GM12878 (cell line): ENCODE measurements around the gene MS4A1. TPM values are rescaled to one million over a fixed set of nuclear protein-coding genes. Genes with fewer than 3 reads are reported as not detected.
A peak's percentile ranks its signal among the peaks of the same experiment; 100 is the strongest.

Experiments
- BCL11A ChIP-seq: IDR thresholded peaks from 2 replicates; pipeline ENCODE4 v1.6.1; 2011; ENCODE audit warnings: low read depth, low read length
- EED ChIP-seq: sonication (generic); IDR thresholded peaks from 2 replicates; pipeline ENCODE4 v1.6.1; 2016; ENCODE audit warnings: antibody characterized with exemption, low read depth
- FOXK2 ChIP-seq: fragments of 450-650 bp; IDR thresholded peaks from 2 replicates; pipeline ENCODE4 v1.6.1; 2017; ENCODE audit warnings: mild to moderate bottlenecking, moderate library complexity
- IKZF1 ChIP-seq: fragments of 450-650 bp; conservative IDR thresholded peaks from 2 replicates; pipeline ENCODE4 v1.6.1; 2017; ENCODE audit warnings: antibody characterized with exemption, mild to moderate bottlenecking
- JUNB ChIP-seq: IDR thresholded peaks from 2 replicates; pipeline ENCODE4 v1.6.1; 2016; ENCODE audit warnings: antibody characterized with exemption, mild to moderate bottlenecking
- KAT2A ChIP-seq: conservative IDR thresholded peaks from 2 replicates; pipeline ENCODE4 v1.6.1; 2011; ENCODE audit warnings: low read depth, low read length; ENCODE audit not compliant: control insufficient read depth
- KLF5 ChIP-seq: fragments of 450-650 bp; IDR thresholded peaks from 2 replicates; pipeline ENCODE4 v1.6.1; 2014; ENCODE audit warnings: mild to moderate bottlenecking; ENCODE audit not compliant: partially characterized antibody
- MXI1 ChIP-seq: fragments of 150-350 bp; IDR thresholded peaks from 2 replicates; pipeline ENCODE4 v1.6.1; 2011; ENCODE audit warnings: low read depth, mild to moderate bottlenecking, inconsistent platforms, low read length, improper control_type of control experiment
- NFXL1 ChIP-seq: fragments of 450-650 bp; IDR thresholded peaks from 2 replicates; pipeline ENCODE4 v1.6.1; 2017; ENCODE audit warnings: antibody characterized with exemption, mild to moderate bottlenecking, borderline replicate concordance
- NFYA ChIP-seq: IDR thresholded peaks from 2 replicates; pipeline ENCODE4 v1.6.1; 2011; ENCODE audit warnings: low read depth, mild to moderate bottlenecking, low read length, improper control_type of control experiment, borderline replicate concordance
- RBBP5 ChIP-seq: fragments of 200-600 bp; sonication (generic); conservative IDR thresholded peaks from 2 replicates; pipeline ENCODE4 v1.6.1; 2016
- SP1 ChIP-seq: IDR thresholded peaks from one replicate; pipeline ENCODE4 v1.6.1; 2011; ENCODE audit warnings: low read depth, low read length
- TBL1XR1 ChIP-seq: IDR thresholded peaks from 2 replicates; pipeline ENCODE4 v1.6.1; 2012; ENCODE audit warnings: low read depth, low read length, improper control_type of control experiment
- ZNF217 ChIP-seq: fragments of 450-650 bp; IDR thresholded peaks from 2 replicates; pipeline ENCODE4 v1.6.1; 2017; ENCODE audit warnings: antibody characterized with exemption, mild to moderate bottlenecking
- polyA plus RNA-seq, 11 experiments: library from polyadenylated mRNA; depleted of rRNA in 4 of 11; unstranded in 6 of 11; stranded (reverse) in 5 of 11; fragments of >200 nt; fragmentation: Nextera tagmentation in 4 of 11; fragmentation: Illumina TruSeq in 1 of 11; extraction: Ambion mirVana in 4 of 11; extraction: Trizol in 1 of 11; gene quantifications; 1 replicate in 1 of 11; 2 replicates in 10 of 11; pipeline versions ENCODE4 v1.2.1 to v1.2.3, GENCODE V29; 2011 to 2016; ENCODE audit warnings: inconsistent platforms in 2 of 11, missing spikeins in 2 of 11, low read depth in 1 of 11
- total RNA-seq, 4 experiments: library from RNA; depleted of rRNA in 3 of 4; stranded (reverse); fragments of >200 nt in 3 of 4; fragmentation: Illumina TruSeq in 1 of 4; extraction: Trizol in 1 of 4; gene quantifications; 2 replicates each; pipeline versions ENCODE4 v1.2.1 to v1.2.3, GENCODE V29; 2013 to 2021
- TF ChIP-seq, protein P1 (sequence below): fragments of 450-650 bp; IDR thresholded peaks from 2 replicates; pipeline ENCODE4 v1.6.1; 2016; ENCODE audit warnings: mild to moderate bottlenecking
- TF ChIP-seq, protein P2 (sequence below): fragments of 450-650 bp; IDR thresholded peaks from 2 replicates; pipeline ENCODE4 v1.6.1; 2017; ENCODE audit warnings: antibody characterized with exemption, mild to moderate bottlenecking, moderate library complexity
- TF ChIP-seq, protein P3 (sequence below): fragments of 450-650 bp; IDR thresholded peaks from 2 replicates; pipeline ENCODE4 v1.6.1; 2018; ENCODE audit warnings: borderline replicate concordance, mild to moderate bottlenecking; ENCODE audit not compliant: partially characterized antibody
- TF ChIP-seq, protein P4 (sequence below): fragments of 450-650 bp; formaldehyde crosslinking; IDR thresholded peaks from 2 replicates; pipeline ENCODE4 v1.5.0; 2022; ENCODE audit warnings: mild to moderate bottlenecking, missing genetic modification characterization

MS4A1 gene
- total and polyA plus RNA-seq, 10 of the 15 experiments (the other 5 are each of a cell fraction or from before 2014, with no cell fraction given): 329 to 2,106 (median 687) TPM

DNA sequence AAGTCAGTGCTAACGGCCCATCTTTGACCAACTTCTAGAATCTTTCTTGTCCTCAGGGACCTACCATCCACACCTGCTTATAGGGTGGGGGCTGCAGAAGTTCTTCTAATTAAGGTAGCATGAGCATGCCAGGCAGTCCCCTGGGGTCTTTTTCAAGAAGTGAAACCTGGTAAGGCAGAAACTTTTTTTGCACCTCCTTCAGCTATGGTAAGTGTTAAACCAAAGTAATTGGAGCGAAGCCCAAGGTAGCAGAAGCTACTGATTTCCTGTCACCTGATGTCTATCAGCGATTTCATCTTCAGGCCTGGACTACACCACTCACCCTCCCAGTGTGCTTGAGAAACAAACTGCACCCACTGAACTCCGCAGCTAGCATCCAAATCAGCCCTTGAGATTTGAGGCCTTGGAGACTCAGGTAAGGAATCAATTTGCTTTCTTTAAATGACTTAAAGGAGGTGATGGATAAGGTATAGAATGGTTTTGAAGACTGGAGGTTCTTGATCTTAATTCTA is at the start of gene MS4A1 (continued):
- TF ChIP-seq SP1: peak; percentile 87
- no peak for TF ChIP-seq NFYA
- no peak for TF ChIP-seq RBBP5
- TF ChIP-seq, protein P1, sequence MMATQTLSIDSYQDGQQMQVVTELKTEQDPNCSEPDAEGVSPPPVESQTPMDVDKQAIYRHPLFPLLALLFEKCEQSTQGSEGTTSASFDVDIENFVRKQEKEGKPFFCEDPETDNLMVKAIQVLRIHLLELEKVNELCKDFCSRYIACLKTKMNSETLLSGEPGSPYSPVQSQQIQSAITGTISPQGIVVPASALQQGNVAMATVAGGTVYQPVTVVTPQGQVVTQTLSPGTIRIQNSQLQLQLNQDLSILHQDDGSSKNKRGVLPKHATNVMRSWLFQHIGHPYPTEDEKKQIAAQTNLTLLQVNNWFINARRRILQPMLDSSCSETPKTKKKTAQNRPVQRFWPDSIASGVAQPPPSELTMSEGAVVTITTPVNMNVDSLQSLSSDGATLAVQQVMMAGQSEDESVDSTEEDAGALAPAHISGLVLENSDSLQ: peak; percentile 84
- TF ChIP-seq NFXL1: no peak
- TF ChIP-seq, protein P2, sequence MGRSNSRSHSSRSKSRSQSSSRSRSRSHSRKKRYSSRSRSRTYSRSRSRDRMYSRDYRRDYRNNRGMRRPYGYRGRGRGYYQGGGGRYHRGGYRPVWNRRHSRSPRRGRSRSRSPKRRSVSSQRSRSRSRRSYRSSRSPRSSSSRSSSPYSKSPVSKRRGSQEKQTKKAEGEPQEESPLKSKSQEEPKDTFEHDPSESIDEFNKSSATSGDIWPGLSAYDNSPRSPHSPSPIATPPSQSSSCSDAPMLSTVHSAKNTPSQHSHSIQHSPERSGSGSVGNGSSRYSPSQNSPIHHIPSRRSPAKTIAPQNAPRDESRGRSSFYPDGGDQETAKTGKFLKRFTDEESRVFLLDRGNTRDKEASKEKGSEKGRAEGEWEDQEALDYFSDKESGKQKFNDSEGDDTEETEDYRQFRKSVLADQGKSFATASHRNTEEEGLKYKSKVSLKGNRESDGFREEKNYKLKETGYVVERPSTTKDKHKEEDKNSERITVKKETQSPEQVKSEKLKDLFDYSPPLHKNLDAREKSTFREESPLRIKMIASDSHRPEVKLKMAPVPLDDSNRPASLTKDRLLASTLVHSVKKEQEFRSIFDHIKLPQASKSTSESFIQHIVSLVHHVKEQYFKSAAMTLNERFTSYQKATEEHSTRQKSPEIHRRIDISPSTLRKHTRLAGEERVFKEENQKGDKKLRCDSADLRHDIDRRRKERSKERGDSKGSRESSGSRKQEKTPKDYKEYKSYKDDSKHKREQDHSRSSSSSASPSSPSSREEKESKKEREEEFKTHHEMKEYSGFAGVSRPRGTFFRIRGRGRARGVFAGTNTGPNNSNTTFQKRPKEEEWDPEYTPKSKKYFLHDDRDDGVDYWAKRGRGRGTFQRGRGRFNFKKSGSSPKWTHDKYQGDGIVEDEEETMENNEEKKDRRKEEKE: no peak
- TF ChIP-seq, protein P3, sequence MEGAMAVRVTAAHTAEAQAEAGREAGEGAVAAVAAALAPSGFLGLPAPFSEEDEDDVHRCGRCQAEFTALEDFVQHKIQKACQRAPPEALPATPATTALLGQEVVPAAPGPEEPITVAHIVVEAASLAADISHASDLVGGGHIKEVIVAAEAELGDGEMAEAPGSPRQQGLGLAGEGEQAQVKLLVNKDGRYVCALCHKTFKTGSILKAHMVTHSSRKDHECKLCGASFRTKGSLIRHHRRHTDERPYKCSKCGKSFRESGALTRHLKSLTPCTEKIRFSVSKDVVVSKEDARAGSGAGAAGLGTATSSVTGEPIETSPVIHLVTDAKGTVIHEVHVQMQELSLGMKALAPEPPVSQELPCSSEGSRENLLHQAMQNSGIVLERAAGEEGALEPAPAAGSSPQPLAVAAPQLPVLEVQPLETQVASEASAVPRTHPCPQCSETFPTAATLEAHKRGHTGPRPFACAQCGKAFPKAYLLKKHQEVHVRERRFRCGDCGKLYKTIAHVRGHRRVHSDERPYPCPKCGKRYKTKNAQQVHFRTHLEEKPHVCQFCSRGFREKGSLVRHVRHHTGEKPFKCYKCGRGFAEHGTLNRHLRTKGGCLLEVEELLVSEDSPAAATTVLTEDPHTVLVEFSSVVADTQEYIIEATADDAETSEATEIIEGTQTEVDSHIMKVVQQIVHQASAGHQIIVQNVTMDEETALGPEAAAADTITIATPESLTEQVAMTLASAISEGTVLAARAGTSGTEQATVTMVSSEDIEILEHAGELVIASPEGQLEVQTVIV: no peak
- TF ChIP-seq KLF5: peak; percentile 88
- TF ChIP-seq, protein P4, sequence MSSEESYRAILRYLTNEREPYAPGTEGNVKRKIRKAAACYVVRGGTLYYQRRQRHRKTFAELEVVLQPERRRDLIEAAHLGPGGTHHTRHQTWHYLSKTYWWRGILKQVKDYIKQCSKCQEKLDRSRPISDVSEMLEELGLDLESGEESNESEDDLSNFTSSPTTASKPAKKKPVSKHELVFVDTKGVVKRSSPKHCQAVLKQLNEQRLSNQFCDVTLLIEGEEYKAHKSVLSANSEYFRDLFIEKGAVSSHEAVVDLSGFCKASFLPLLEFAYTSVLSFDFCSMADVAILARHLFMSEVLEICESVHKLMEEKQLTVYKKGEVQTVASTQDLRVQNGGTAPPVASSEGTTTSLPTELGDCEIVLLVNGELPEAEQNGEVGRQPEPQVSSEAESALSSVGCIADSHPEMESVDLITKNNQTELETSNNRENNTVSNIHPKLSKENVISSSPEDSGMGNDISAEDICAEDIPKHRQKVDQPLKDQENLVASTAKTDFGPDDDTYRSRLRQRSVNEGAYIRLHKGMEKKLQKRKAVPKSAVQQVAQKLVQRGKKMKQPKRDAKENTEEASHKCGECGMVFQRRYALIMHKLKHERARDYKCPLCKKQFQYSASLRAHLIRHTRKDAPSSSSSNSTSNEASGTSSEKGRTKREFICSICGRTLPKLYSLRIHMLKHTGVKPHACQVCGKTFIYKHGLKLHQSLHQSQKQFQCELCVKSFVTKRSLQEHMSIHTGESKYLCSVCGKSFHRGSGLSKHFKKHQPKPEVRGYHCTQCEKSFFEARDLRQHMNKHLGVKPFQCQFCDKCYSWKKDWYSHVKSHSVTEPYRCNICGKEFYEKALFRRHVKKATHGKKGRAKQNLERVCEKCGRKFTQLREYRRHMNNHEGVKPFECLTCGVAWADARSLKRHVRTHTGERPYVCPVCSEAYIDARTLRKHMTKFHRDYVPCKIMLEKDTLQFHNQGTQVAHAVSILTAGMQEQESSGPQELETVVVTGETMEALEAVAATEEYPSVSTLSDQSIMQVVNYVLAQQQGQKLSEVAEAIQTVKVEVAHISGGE: no peak
- TF ChIP-seq ZNF217: peak; percentile 89; the same call in 1 of the 2 replicates
- TF ChIP-seq JUNB: peak; percentile 66
- peak; percentile 94 for TF ChIP-seq TBL1XR1
- no peak for TF ChIP-seq KAT2A
- peak; percentile 95 for TF ChIP-seq IKZF1
- TF ChIP-seq MXI1: peak; percentile 64; the same call in 1 of the 2 replicates
- peak; percentile 100 for TF ChIP-seq BCL11A
- no peak for TF ChIP-seq FOXK2
- TF ChIP-seq EED: peak; percentile 80
